Myocyte (in vitro differentiated cells): Measurements from ENCODE around the gene ASPM. TPM values are rescaled to one million over a fixed set of nuclear protein-coding genes. Genes with fewer than 3 reads are reported as not detected.

ENCODE experiments used
- DNase-seq: peaks from one replicate; pipeline ENCODE4 v3.0.0-alpha.2; 2012; ENCODE audit warnings: low read depth
- polyA plus RNA-seq: library from polyadenylated mRNA; unstranded; fragments of >200 nt; gene quantifications from one replicate; pipeline ENCODE4 v1.2.1, GENCODE V29; 2012; ENCODE audit warnings: missing spikeins
- total RNA-seq: library from RNA; depleted of rRNA; stranded (reverse); fragments of >200 nt; gene quantifications from 2 replicates; pipeline ENCODE4 v1.2.3, GENCODE V29; 2014

ASPM gene, protein sequence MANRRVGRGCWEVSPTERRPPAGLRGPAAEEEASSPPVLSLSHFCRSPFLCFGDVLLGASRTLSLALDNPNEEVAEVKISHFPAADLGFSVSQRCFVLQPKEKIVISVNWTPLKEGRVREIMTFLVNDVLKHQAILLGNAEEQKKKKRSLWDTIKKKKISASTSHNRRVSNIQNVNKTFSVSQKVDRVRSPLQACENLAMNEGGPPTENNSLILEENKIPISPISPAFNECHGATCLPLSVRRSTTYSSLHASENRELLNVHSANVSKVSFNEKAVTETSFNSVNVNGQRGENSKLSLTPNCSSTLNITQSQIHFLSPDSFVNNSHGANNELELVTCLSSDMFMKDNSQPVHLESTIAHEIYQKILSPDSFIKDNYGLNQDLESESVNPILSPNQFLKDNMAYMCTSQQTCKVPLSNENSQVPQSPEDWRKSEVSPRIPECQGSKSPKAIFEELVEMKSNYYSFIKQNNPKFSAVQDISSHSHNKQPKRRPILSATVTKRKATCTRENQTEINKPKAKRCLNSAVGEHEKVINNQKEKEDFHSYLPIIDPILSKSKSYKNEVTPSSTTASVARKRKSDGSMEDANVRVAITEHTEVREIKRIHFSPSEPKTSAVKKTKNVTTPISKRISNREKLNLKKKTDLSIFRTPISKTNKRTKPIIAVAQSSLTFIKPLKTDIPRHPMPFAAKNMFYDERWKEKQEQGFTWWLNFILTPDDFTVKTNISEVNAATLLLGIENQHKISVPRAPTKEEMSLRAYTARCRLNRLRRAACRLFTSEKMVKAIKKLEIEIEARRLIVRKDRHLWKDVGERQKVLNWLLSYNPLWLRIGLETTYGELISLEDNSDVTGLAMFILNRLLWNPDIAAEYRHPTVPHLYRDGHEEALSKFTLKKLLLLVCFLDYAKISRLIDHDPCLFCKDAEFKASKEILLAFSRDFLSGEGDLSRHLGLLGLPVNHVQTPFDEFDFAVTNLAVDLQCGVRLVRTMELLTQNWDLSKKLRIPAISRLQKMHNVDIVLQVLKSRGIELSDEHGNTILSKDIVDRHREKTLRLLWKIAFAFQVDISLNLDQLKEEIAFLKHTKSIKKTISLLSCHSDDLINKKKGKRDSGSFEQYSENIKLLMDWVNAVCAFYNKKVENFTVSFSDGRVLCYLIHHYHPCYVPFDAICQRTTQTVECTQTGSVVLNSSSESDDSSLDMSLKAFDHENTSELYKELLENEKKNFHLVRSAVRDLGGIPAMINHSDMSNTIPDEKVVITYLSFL (N-terminal part only)
- 0.64 and 0.73 TPM in 2 replicates for total RNA-seq
- 0.06 TPM for polyA plus RNA-seq

- peak; percentile 97 for DNase-seq
These were observed at the start of gene ASPM for GRCh38 chr1:197146101-197147095. ASPM (minus strand) TSS chr1:197146669; CDS start chr1:197146437, 232 bp downstream.

GRCh38 chr1:197195100-197195499 is 48.6 kb upstream of the ASPM start:
- DNase-seq, result no peak

- DNase-seq, result peak; percentile 14
These were observed 37.7 kb upstream of the ASPM start for GRCh38 chr1:197184190-197184589.

GRCh38 chr1:197183195-197183748 is 36.8 kb upstream of the ASPM start:
- no peak for DNase-seq

- DNase-seq, result no peak
These were observed 36.2 kb upstream of the ASPM start for GRCh38 chr1:197182716-197183115.

GRCh38 chr1:197181982-197182381 is 35.5 kb upstream of the ASPM start:
- no peak for DNase-seq

DNA sequence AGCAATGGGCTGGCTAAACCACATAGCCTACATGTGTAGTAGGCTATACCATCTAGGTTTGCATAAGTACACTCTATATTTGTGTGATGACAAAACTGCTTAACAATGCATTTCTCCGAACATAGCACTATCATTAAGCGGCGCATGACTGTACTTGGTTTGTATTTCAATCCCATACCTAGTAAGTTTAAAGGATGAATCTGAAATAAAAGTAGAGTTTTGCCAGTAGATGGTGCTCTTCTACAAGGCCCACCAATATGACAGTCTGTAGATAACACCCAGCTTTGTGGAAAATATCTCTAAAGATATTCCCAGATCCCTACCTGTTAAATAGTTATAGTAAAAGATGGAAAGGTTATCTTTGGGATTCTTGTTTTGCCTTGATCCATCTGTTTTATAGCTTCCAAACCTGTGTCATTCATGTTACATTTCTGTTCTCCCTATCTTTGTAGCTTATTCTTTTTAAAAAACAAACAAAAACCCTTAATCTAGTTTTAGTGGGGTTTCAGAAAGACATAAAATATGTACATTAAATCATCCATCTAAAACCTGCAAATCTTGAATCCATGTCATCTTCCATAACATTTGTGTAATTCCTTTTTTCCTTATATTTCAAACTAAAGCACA is 33.9 kb upstream of the ASPM start:
- peak; percentile 53 for DNase-seq

GRCh38 chr1:197178998-197179397 is 32.5 kb upstream of the ASPM start:
- peak; percentile 43 for DNase-seq

DNA sequence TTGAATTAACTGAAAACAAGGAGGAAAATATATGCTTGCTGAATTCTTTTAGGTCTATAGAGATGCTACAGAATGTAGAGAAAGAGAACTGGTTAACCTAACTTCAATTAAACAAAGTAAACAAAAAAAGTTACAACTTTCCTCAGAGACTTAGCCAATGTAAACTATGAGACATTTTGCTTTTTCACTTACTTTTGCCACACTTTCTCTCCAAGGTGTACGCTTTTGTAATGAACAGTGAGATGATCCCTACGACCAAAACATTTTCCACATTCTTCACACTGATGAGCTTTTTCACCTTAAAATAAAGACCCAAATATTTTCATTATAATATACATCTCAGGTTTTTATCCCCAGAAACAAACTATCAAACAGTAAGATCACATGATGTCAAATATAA is 28.3 kb upstream of the ASPM start:
- DNase-seq, result no peak

DNA sequence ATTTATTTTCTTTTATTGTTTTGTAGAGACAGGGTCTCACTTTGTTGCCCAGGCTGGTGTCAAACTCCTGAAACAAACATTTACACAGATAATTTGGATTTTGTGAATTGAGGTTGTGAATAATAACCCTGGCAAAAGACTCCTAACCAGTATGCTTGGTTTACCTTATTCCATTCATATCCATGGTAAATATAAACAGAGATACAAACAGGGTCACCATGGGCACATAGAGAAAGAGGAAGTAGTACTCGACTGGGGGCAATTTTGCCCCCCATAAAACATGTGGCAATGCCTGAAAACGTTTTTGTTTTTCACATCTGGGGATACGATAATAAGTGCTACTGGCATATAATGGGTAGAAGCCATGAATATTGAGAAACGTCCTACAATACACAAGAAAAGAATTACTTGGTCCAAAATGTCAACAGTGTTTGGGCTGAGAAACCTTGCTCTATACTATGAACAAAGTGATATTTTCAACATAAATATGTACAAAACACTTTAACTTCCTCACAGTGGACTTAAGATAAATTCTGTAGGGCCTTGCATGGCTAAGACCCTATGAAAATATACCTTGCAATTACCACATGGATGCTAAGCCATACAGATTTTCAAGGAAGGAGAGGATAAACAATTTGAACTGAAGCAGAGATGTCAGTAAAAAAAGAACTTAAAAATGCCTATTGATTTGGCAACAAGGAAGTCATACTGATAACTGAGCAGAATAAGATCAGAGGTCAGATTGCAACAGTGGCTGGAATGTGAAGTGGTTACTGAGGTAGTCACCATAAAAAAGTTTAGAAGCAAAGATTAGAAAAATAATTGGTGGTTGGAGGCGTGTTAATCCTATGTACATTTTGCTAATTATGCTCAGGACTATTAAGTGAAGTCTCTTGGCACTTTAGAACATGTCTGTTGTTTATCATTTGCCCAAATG is 27.4 kb upstream of the ASPM start:
- no peak for DNase-seq

DNA sequence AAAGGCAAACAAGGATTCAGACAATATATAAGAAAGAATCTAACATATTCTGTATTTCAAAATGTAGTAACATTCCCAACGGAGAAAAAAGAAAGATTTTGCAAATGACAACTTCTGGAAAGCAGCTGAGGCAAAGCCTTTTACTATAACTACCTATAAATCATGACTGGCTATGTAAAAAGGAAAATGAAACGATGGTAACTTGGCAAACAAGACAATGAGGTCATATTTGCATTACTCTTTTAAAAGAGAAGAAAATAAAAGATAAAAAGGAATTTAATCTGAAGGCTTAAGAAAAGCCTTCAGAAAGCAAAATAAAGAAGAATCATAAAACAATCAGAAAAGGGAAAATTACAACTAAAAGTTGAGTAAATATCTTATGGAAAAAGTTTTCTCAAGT is 25.1 kb upstream of the ASPM start:
- DNase-seq, result no peak

DNA sequence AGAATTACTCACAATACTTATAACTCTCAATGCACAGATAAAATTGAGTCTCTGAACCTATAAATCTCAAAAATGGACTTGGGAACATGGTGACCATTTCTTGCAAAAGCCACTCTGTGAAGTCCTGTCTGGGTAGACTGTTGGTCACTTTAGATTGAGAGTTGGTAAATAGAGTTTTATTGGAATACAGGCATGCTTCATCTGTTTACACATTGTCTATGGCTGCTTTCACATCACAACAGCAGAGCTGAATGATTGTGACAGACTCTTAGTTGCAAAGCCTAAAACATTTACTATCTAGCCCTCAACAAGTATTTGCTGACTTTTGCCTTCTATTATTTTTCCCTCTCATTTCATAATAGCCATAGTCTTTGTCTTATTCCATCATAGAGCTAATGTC is 24.1 kb upstream of the ASPM start:
- DNase-seq, result no peak

GRCh38 chr1:197159461-197159860 is 13.0 kb upstream of the ASPM start:
- no peak for DNase-seq

GRCh38 chr1:197156692-197157091 is 10.2 kb upstream of the ASPM start:
- no peak for DNase-seq

DNA sequence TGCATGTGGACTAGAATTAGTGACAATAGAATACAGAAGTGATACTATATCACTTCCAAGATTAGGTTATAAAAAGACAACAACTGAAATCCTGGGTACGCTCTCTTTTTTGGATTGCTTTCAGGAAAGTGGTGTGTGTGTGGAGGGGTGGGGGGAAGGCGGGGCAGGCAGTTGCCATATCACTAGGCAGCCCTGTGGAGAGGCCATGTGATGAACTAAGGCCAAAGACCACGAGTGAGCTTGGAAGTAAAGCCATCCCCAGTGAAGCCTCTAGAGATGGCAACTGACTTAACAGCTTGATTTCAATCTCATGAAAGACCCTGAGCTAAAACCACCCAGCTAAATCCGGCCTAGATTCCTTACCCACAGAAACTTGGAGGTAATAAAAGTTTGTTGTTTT is 6.2 kb upstream of the ASPM start:
- peak; percentile 26 for DNase-seq

- no peak for DNase-seq
These were observed 4.7 kb upstream of the ASPM start for GRCh38 chr1:197151185-197151584.

DNA sequence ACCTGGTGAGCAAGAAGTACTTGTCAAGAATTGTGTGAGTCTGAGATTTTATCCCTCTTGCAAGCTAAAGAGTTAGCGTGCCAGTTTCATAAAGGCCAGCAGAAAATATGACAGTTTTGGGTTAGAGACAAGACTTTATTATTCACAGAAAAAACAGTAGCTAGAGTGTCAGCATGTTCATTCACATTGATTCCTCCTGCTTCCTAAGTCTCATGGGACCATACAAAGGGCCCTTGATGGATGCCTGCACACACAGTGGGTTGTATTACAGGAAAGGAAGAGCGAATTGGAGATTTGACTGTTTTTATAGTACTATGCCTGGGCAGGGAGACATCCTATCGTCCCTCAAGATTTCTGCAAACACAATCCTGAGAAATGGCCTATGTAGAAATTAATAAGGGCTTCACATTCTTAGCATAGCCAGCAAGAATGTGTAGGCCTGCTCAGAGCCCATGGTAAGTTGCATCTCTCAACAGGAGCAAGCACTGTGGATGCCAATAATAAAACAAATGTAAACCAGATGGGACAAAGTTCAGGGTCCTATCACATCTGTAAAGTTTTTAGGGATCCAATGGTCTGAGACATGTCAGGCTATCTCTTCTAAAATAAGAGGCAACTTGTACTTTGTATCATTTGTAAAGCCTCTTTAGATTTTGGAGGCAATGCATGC is 4.0 kb upstream of the ASPM start:
- no peak for DNase-seq

DNA sequence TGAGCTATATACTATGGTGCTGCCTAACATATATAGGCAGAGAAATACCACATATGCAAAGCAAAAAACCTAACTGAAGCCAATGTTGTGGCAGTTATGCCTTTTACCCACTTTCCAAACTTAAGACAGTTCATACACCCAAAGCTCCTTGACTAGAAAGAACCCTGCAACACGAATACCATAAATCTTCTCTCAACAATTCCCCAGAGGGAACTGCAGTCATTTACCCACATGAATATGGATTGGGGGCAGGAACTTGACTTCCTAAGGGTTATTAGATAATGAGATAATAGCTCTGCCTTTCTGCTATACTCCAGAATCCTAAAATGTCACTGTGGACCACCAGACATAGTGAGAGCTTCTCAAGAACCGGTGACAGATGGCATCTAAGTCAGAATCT is 2.9 kb upstream of the ASPM start:
- no peak for DNase-seq
